CD4-positive, alpha-beta T cell treated with Interferon gamma for 1 hour (primary cell): ENCODE measurements around the gene LCORL.
"Not testable (repeated sequence)": the region's sequence is repeated elsewhere in the genome, so short reads cannot be mapped to it uniquely, and the experiment has no call there.

Source experiments
- DNase-seq: peaks from one replicate; pipeline ENCODE4 v3.0.0-alpha.2; 2020

Gene LCORL

DNA sequence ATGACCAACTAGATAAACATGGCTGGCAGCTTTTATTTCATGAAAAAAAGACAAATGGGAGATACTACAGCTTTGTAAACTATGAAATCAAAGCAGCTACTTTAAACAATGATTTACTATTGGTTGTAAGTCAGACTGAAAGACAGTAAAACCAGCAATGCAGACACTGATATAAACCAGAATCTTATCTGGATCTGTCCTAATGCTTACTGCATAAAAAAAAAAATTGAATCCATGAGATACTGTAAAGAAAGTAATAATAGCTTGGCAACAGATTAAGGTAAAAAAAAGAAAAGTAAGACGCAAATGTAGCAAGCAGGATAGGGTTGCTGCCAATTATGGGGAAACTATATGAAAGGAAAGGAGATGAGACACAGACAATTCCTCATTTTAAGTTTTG is 7.3 kb downstream of the LCORL start:
- DNase-seq, result no peak

DNA sequence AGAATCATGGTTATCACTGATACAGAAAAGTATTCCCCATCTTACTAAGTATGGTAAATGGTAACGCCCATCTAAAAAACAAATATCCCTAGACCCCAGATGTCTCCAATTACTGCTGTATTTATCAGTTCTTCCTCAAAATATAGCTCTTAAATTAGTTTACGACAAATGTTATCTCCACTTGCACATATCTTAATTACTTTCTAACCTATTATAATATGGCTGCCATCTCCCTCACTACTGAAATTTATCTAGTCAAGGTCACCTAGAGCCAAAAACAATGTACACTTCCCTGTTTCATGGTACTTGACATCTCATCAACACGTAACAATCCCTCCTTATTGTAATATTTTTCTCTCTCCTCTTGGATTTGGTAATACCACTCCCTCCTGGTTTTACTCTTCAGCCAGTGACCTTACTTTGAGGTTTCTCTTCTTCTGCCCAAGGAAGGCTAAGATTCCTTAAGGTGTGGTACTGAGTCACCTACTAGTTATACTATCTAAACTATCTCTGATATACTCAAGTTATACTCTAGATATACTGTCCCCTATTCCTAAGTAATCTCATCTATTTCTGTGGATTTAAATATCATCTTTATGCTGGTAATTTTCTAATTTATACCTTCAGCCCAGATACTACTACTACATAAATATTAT is 8.6 kb downstream of the LCORL start:
- DNase-seq, result no peak

DNA sequence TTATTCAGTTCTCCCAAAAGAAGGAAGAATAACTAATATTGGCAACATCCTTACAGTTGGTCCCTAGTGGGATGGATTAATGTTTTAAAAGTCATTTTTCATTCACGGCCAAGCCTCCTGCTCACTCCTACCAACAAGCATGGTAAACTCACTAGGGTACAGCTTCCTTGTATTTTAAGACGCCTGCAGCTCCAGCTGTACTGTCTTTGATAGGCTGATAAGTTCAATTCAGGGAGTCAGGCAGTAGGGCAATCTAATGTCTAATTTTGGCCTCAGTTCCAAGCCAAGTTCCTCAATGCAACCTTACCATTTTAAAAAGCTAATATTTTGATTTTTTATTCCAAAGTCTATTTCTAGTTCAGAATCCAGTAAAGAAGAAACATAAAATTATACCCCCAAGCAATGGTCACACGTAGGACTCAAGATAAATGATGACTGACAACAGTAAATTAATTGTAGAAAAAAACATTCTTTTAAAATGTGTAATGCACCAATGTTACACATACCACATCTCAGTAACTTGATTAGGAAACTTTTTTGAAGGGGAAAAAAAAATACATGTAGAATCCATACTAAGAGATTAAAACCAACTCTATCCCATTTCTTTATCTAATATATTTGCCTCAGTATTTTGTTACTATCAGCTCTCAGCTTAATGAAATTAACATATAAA is 9.3 kb downstream of the LCORL start:
- DNase-seq, result no peak

DNA sequence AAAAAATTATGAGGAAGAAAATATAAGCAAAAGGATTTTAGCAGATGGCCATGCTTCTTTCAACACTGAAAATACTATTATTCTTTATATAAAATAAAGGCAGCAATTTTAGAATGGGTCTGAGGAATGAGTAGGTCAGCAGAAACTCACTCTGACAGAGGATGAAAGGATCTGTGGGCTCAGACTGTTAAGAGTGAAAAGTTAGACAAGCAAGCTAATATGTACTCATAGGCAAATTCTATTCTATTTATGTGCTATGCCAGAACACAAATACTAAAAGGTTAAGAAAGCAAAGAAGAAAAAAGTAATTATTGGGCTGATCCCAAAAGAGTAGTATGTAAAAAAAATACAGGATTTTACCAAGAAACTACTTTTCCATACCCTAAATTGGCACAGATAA is 13.9 kb downstream of the LCORL start:
- DNase-seq, result no peak

DNA sequence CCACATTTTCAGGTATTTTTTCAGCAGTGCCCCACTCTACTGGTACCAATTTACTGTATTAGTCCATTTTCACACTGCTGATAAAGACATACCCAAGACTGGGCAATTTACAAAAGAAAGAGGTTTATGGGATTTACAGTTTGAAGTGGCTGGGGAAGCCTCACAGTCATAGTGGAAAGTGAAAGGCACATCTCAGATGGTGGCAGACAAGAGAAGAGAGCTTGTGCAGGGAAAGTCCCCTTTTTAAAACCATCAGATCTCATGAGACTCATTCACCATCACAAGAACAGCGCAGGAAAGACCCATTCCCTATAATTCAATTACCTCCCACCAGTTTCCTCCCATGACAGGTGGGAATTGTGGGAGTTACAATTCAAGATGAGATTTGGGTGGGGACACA is 15.1 kb downstream of the LCORL start:
- not testable (repeated sequence) for DNase-seq

DNA sequence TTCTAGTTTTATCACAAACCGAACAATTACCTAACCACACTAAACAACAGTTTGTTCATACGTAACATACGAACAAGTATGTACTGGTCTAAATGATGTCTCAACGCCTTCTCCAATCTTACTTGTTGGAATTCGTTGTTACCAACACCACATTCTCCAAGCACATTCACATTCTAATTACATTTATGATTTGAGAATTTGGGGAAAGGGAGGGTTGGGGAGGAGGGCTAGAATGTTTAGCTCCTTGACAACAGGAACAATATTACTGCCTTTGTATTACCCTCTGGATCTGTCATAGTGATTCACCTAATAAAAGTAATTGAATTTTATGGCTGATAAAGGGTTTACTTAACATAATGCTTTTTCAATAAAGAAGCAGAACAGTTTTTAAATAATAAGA is 24.4 kb downstream of the LCORL start:
- no peak for DNase-seq

DNA sequence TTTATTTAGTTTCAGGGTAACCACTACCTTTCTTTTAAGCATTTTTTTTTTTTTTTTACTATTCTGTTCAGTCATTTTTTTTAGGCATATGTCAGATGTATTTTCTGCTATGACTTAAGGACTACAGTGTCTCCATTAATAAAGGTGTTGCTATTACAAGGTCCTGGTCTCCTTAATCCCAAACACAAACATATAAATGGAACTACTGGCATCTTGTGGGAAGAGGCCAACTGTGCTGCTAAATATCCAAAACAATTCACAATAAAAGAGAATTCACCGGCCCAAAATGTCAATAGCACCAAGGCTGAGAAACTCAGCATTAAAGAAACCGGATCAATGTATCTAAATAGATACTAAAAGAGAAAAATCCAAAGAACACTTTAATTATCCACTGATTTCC is 26.4 kb downstream of the LCORL start:
- DNase-seq, result no peak

DNA sequence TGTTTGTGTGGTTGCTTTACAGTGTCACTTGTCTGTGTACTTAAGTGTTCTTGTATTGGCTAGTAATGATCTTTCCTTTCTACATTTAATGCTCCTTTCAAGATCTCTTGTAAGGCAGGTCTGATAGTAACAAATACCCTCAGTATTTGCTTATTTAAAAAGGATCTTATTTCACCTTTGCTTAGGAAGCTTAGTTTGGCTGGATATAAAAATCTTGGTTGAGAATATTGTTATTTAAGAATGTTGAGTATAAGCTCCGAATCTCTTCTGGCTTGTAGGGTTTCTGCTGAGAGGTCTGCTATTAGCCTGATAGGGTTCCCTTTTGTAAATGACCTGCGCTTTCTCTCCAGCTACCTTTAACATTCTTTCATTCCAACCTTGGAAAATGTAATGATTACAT is 35.7 kb downstream of the LCORL start:
- no peak for DNase-seq

DNA sequence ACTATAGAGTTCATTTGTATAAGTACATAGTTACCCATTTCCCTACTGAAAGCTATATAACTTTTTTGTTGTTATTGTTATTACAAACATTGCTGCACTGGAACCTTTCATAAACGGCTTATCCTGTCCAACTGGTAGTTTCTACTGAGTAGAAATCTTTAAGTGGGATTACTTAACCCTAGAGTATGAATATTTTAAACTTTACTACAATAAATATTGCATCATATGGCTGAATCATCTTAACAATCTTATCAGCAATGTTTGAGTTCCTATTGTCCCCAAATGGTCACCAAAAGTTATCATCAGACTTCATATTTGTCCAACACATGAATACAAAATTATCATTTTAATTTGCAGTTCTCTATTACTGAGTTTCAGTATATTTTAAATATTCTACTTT is 40.5 kb downstream of the LCORL start:
- DNase-seq, result no peak

DNA sequence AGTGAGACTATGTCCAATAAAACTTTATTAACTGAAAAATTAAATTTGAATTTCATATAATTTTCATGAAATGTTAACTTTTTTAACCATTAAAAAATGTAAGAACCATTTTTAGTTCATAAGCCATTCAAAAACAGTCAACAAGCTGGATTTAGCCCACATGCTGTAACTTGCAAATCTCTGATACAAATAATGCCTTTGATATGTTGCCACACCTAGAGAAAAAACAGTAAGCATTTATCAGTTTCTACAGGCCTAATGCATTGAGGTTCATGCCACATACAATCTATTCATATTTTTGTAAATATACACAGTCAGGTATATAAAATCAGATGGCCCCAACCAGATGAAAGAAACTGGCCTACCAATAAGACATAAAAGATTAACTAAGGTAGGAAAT is 52.8 kb downstream of the LCORL start:
- no peak for DNase-seq

DNA sequence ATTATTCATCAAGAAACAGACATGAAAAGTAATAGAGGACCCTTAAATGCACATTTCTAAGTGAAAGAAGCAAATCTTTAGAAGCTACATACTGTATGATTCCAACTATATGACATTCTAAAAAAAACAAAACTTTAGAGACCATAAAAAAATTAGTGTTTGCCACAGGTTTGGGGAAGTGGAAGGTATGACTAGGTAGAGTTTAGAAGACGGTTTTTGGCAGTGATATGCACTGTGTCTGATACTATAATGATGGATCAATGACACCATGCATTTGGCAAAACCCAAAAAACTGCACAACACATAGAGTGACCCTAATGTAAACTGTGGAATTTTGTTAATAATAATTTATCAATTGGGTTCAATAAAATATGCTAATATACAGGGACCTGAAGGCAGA is 54.5 kb downstream of the LCORL start:
- no peak for DNase-seq

DNA sequence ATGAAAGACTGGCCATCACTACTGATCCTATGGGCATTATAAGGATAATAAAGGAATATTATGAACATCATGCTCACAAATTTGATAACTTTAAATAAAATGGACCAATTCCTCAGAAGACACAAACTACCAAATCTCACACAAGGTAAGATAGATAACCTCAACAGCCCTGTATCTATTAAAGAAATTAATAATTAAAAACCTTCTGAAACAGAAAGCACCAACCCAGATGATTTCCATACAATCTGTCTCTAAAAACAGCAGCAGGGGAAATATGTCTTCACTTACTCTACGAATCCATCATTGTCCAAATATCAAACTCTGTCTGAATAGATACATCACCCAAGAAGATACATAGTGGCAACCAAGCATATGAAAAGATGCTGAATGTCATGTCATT is 55.2 kb downstream of the LCORL start:
- no peak for DNase-seq

DNA sequence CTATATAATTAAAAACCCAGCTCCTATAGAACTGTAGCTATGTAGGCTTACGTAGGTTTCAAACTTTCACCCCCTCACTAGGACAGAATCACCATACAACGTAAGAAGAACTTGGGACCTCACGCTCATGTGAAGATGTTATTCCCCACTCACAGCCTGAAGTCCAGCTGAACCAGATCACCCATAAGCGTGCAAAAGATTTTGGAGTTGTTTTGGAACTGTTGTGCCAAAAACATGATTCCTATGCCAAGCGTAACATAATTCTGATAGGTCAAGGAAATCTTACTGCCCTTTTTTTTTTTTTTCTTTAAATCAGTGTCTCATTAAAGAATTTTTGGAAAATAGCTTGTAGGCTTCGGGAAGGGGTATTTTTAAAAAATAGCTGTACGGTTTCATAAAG is 57.0 kb downstream of the LCORL start:
- DNase-seq, result no peak

DNA sequence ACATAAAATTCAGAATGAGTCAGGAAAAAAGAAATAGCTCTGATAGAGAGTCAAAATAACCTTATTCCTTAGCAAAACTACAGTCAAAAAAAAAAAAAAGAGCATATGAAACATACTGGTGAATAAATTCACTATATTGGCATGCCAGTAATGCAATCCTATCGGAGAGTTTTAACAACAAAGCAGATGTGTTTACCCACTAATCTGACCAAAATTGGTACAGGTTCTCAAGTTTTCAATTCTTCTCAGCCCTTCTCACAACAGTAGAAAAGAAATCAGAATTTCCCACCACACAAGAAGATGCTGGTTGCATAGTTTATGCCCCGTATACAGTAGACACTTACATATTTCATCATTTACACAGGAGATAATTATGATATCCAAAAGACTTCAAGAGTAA is 59.4 kb downstream of the LCORL start:
- no peak for DNase-seq

DNA sequence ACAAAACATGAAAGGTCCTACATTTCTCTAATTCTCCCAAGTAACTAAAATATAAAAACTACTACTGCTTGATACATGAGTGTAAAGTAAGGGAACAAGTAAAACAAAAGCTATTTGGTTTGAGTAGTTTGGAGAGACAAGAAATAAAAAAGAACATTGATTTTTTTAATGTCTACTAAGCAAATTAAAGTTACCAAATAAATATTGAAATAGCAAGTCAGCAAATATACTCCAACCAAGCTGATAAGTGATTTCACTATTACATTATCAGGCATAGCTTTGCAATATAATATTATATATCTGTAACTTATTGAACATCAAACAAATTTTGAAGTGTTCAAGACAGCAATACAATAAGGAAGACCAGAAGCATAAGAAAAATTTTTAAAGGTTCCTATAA is 60.3 kb downstream of the LCORL start:
- DNase-seq, result no peak

DNA sequence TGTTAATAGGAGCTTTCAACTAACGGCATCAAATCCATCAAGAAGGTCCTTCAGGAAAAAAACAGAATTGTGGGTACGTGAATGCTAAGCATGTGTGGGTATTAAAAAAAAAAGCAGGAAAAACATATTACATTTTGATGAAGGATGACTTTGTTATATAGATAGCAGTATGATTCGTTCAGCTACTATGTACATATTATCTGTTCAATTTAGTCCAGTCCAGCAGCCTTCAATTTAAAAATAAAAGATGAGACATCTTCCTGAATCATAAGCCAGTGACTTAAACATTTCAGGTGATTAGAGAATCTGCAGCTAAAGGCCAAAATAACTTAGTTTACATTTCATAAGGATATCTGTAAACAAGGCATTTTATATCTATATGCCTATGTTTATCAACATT is 63.4 kb downstream of the LCORL start:
- DNase-seq, result no peak

DNA sequence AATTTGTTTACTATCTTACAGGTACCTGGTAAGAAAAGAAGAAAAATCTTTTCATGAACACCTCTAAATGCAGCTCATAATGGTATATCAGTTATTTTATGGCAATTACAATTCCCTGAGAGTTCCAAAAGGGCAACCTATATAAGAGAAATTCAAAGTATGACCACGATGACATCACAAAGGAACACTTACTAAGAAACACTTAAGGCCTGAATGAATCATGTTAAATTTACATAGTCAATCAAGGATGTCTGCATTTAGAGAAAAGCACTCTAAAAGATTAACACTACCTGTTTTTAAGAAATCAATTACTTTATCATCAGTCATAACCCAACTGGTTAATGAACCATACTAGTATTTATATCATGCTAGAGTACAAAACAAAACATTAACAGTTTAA is 63.9 kb downstream of the LCORL start:
- DNase-seq, result no peak

DNA sequence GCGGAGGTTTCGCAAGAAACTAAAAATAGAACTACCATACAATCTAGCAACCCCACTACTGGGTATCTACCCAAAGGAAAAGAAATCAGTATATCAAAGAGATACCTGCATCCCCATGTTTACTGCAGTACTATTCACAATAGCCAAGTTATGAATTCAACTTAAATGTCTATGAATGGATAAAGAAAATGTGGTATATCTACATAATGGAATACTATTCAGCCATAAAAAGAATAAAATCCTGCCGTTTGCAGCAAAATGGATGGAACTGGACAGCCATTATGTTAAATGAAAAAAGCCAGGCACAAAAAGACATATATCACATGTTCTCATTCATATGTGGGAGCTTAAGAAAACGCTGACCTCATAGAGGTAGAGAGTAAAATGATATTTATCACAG is 65.3 kb downstream of the LCORL start:
- DNase-seq, result no peak

DNA sequence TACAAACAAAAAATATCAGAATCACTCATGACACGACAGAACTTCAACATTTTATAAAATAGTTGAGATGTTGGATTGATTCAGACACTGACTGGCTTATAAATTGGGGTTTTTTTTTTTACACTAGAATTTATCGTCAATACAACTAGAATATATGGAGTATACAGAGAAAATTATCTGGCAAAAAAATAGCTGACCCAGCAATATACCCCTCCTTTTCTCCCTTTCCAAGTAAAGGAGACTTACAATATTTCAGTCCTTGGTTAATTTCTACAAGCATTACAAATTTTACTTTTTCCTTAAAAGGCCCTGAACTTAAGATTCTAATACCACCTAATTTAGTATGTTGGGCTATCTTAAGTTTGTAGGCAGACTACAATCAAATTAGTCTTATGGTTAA is 76.3 kb downstream of the LCORL start:
- DNase-seq, result no peak

DNA sequence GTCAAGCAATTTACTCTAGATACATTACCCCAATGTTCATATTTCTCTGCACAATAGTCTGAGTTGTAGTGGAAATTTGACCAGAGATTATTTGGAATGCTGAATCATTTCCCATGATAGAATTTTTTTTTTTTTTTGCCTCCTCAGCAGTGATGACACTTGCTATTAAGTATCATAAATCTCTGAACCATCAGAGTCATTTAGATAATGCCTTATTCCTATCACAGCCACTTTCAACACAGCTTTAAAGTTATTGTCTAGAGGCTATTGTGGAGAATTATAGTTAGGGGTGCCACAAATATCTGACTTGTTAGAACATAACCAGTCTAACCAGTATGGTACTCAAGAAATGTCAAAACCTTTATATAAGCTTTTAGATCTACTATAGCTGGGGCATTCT is 79.8 kb downstream of the LCORL start:
- DNase-seq, result no peak

DNA sequence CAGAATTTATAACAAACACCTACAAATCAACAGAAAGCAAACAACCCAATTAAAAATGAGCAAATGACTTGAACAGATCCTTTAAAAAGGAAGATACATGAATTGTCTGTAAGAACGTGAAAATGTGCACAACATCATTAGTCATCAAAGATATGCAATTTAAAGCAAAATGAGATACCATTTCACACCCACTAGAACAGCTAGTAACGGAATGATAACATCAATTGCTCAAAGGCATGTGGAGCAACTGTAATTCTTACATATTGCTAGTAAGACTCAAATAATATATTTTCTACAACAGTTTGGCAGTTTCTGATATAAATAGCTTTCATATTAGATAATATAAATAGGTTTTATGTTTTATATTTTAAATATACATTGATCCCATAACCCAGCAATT is 82.5 kb downstream of the LCORL start:
- no peak for DNase-seq

DNA sequence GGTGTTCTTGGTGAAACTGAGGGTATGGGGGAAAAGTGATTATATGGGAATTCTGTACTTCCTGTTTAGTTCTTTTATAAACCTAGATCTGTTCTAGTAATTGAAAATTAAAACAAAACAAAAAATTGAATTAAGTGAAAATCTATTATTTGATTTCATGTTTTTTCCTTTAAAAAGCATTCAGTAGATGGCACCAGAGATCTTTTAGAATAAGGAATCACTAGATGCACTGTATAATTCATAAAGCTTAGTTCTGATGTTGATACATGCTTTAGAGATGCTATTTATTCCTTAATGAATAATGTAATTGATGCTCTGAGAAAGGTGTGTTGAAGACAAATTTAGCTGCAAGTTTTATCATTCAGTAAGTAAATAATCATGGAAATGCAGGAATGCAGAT is 87.3 kb downstream of the LCORL start:
- no peak for DNase-seq

DNA sequence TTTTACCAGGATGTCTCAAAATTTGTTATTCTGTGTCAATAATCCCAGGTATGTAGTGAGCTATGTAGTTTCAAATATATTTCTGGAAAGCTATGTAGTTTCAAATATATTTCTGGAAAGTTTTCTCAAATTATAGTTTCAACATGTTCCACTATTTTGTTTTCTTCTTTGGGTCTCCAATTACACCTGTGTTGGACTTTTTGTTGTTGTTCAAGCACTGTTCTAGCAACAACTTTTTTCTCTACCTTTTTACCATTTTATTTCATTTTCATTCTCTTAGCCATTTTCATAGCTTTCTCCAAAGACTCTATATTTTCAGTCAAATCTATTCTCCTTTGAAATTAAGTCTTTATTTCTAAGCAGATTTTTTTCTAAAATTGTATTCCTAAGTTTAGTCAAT is 88.4 kb downstream of the LCORL start:
- DNase-seq, result no peak

DNA sequence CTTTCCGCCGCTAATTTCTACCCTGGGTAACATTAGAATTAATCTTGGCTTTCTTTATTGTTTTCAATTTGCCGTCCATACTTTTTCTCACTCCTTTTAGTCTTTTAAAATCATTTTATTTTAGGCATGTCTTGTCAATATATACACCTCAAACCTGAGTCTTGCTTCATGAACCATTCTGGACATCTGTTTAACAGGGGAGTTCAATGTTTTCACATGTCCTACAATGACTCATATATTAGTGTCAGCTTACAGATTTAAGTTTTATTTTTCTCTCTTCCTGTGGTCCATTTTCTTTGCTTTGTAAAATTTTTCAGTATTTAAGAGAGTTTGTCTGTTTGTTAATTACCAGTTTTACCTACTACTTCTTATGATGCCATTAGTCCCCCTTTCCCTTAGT is 89.5 kb downstream of the LCORL start:
- DNase-seq, result no peak

DNA sequence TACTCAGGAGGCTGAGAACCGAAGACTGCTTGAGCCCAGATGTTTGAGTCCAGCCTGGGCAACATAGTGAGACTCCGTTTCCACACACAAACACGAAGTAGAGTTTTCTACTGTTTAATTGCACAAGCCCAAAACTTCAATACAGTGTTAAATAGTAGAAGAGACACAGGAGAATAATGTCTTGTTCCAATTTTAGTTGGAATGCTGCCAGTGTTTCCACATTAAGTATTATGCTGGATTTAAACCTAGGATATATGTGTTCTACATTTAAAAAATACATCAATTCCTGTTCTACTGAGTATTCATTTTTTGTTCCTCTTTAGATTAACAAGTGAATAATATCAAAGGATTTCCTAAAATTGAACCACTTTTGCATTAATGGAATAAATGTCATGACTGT is 91.3 kb downstream of the LCORL start:
- no peak for DNase-seq
